AG04450 (cell line): ENCODE data around the gene ZDHHC17. TPM values are rescaled to one million over a fixed set of nuclear protein-coding genes. Genes with fewer than 3 reads are reported as not detected.

ENCODE experiments used
- CTCF ChIA-PET: fragments of 300-600, 350-600 bp; formaldehyde crosslinking; extraction: SDS; loops from one replicate; lab custom pipeline; 2022; ENCODE audit warnings: antibody characterized with exemption, inconsistent platforms; lab: Charles Lee
- POLR2A ChIA-PET: fragments of 350-600 bp; formaldehyde crosslinking; extraction: SDS; loops from one replicate; lab custom pipeline; 2021; ENCODE audit warnings: antibody characterized with exemption, inconsistent platforms; lab: Yijun Ruan, JAX
- DNase-seq: peaks from one replicate; pipeline ENCODE4 v3.0.0-alpha.2; 2011; ENCODE audit warnings: low read depth, low spot score
- H3K27ac ChIP-seq: one replicate; pipeline ENCODE4 v1.5.1; 2012; ENCODE audit warnings: low read depth, low read length, control low read depth
- H3K27me3 ChIP-seq: one replicate; pipeline ENCODE4 v1.6.0; 2012; ENCODE audit warnings: low read length; ENCODE audit not compliant: control insufficient read depth, insufficient read depth
- H3K4me3 ChIP-seq: 2 replicates; pipeline ENCODE4 v1.5.1; 2011; ENCODE audit warnings: mild to moderate bottlenecking, low read depth, low read length, control low read depth
- H3K9me3 ChIP-seq: 2 replicates; pipeline ENCODE4 v1.5.1; 2012; ENCODE audit warnings: low read length; ENCODE audit not compliant: control insufficient read depth, insufficient read depth
- polyA plus RNA-seq: library from polyadenylated mRNA; depleted of rRNA; stranded (reverse); fragments of >200 nt; gene quantifications from 2 replicates; pipeline ENCODE4 v1.2.3, GENCODE V29; 2011
- TF ChIP-seq, protein P1 (sequence below): IDR thresholded peaks from 2 replicates; pipeline ENCODE4 v1.5.1; 2011; ENCODE audit warnings: low read depth, low read length, control low read depth, inconsistent platforms

Gene ZDHHC17
- polyA plus RNA-seq, 1 experiment: 48.1 TPM

DNA sequence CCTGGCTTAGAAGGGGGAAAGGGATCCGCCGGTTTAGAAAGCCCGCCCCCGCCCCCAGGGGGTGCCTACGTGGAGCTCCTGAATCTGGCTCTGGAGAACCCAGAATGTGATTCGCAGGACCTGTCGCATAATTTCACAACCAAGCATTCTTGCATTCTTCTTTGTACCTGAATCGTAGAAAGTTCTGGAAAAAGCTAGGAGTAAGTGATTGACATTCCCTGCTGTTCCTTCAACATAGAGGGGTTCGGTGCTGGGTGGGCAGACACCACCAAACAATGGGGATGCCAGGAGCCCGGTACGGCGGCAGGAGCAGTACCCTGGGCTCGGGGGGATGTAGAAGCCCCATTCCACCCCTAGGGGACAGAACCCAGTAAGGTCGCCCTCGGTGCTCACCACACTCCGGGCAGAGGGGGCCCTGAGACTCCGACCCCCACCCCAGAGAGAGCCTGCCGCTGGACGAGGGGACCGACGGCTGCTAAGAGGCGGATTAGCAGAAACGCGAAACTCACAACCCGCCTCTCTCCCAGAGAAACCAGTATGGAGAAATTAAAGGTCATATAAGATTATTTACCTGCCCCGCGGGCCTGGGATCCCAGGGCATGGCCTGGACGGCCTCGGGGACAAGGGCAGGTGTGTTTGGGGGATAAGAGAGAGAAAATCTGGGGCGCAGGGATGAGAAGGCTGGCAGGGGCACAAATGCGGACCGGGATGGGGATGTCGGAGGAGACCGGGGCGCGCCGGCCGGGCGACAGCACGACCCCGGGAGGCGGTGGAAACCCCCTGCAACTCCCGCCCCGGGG is 114.4 kb downstream of the ZDHHC17 start:
- POLR2A ChIA-PET: interaction anchor here (0.5 to 1.8 kb wide), 9 partner anchors 8 to 110 kb away, joined by 3 to 14 read pairs (median 4); no protein-coding TSS in a partner anchor
- TF ChIP-seq, protein P1, sequence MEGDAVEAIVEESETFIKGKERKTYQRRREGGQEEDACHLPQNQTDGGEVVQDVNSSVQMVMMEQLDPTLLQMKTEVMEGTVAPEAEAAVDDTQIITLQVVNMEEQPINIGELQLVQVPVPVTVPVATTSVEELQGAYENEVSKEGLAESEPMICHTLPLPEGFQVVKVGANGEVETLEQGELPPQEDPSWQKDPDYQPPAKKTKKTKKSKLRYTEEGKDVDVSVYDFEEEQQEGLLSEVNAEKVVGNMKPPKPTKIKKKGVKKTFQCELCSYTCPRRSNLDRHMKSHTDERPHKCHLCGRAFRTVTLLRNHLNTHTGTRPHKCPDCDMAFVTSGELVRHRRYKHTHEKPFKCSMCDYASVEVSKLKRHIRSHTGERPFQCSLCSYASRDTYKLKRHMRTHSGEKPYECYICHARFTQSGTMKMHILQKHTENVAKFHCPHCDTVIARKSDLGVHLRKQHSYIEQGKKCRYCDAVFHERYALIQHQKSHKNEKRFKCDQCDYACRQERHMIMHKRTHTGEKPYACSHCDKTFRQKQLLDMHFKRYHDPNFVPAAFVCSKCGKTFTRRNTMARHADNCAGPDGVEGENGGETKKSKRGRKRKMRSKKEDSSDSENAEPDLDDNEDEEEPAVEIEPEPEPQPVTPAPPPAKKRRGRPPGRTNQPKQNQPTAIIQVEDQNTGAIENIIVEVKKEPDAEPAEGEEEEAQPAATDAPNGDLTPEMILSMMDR: peak; percentile 21
- Histone ChIP-seq H3K9me3 (no peaks in the 10 kb centered on the region; the same call in 1 of the 2 replicates), H3K27me3 (no peaks in the 10 kb centered on the region), H3K27ac (no peak overlapping the region), H3K4me3 (peak overlapping the region; percentile 76)
- no peak for DNase-seq
- CTCF ChIA-PET: interaction anchor here (0.8 to 4.0 kb wide), 5 partner anchors 12 to 132 kb away, joined by 3 to 41 read pairs (median 4); no protein-coding TSS in a partner anchor

DNA sequence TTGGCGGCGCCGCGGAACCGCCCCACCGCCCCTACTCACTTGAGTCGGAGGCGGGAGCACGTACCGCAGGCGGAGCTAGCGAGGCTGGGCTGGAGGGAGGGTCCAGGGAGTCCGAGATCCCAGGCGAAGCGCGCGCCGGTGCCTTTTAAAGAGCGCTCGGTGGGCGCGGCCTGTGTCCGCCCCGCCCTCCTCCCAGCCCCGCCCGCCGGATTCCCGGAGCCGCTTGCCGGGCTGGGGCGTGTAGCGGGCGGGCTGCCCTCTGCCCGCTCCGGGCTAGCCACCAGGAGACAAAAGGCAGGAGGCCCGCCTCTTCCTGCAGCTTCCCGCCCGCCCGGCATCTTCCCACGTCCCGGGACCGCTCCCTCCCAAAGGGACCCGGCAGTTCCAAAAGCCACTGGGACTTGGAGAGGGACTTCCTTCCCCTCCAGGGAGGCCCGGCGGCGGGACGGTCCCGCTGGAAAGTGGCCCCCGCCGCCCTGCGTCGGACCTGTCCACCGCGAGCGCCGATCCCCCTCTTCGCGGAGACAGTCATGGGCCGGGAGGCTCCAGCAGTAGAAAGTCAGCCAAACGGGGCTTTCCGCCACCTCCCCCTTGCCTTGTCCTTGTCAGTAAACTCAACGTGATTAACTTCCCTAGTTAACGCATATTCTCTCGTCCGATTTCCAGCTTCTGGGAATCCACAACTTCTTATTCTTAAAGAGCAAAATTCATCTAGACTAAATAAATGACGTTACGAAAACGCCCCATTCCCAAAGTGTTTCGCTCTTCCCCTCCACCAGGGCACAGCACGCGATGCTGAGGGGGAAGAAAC is 115.2 kb downstream of the ZDHHC17 start, which contains the start of gene CSRP2:
Gene CSRP2, minus strand, starts transcription at position 121 of the 811 bp plus-strand sequence. CDS start 12,759 bp downstream, outside the sequence.
- H3K27ac ChIP-seq: peak within 1 kb of the TSS; percentile 94
- no peaks in the 10 kb centered on the region; the same call in 1 of the 2 replicates for H3K9me3 ChIP-seq
- no peaks in the 10 kb centered on the region for H3K27me3 ChIP-seq
- TF ChIP-seq, protein P1: peak; percentile 43
- ChIA-PET CTCF (interaction anchor here (0.8 to 4.0 kb wide), 8 partner anchors 9 to 133 kb away, joined by 3 to 41 read pairs (median 3); no protein-coding TSS in a partner anchor), POLR2A (interaction anchor here (0.6 to 1.8 kb wide), 8 partner anchors 9 to 115 kb away, joined by 3 to 14 read pairs (median 4); partner anchors contain the start of gene ZDHHC17)
- H3K4me3 ChIP-seq: peak within 1 kb of the TSS; percentile 76
- DNase-seq: peak; percentile 73

DNA sequence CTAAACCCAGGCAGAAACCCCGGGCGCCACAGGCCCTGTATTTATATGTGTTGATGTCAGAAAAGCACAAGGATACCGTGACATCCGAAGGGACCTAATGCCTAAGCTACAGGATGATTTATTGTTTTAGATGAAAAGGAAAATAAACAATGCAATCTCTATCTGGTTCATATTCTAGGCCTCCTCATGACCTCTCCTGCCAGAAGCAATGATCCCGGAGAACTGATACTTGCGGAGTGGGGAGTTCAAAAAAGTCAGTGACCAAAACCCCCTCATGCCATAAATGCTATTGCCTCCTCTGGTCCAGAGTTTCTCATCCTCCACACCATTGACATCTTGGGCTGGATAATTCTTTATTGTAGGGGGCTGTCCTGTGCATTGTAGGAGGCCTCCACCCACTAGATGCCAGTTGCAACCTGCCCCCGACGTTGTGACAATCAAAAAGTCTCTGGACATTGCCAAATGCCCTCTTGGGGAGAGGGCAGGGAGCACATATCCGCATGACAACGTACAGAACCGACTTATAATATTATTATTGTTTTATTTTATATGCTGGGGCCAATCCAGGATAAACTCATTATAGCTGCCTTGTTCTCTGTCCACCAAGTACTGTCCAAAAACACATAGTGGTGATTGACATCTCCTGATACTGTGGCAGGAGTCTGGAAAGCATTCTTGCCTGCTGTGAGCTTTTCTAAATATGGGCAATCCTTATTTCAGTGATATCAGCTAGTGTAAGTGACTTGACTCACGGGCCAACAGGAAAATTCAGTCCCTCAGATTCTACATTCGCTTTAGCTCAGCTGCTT is 116.0 kb downstream of the ZDHHC17 start:
- no peaks in the 10 kb centered on the region; the same call in 1 of the 2 replicates for H3K9me3 ChIP-seq
- H3K27me3 ChIP-seq: no peaks in the 10 kb centered on the region
- TF ChIP-seq, protein P1: no peak
- H3K27ac ChIP-seq: peak overlapping the region; percentile 94
- CTCF ChIA-PET: interaction anchor here (1.0 to 4.0 kb wide), 7 partner anchors 10 to 133 kb away, joined by 3 to 41 read pairs (median 3); no protein-coding TSS in a partner anchor
- peak overlapping the region; percentile 76 for H3K4me3 ChIP-seq
- DNase-seq: no peak
- POLR2A ChIA-PET: interaction anchor here (1.0 to 1.8 kb wide), 5 partner anchors 9 to 131 kb away, joined by 3 to 14 read pairs (median 4); partner anchors contain the start of gene ZDHHC17

DNA sequence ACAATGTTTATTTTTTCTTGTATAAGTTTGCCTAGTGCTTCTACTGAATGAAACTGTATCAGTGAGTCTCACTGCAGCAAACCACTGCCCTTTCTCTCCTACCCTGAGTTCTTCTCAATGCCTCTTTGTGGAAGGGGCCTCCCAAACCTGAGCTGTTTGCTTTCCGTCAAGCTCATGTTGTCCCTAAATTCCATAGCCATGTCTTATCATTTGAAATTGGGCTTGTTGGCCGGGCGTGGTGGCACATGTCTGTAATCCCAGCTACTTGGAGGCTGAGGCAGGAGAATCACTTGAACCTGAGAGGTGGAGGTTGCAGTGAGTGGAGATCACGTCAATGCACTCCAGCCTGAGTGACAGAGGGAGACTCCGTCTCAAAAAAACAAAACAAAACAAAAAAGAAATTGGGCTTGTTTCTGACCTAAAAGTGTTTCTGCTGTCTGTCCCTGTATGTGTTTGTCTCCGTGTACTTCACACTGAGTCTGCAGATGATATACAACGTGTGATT is 116.7 kb downstream of the ZDHHC17 start:
- Histone ChIP-seq H3K27me3 (no peaks in the 10 kb centered on the region), H3K27ac (peak overlapping the region; percentile 12), H3K9me3 (no peaks in the 10 kb centered on the region; the same call in 1 of the 2 replicates), H3K4me3 (no peak overlapping the region)
- CTCF ChIA-PET: interaction anchor here (1.5 to 4.0 kb wide), 2 partner anchors 45 to 130 kb away, joined by 3 to 41 read pairs; no protein-coding TSS in a partner anchor
- POLR2A ChIA-PET: interaction anchor here (1.1 to 1.2 kb wide), 2 partner anchors 117 to 130 kb away, joined by 3 read pairs; partner anchors contain the start of gene ZDHHC17
- TF ChIP-seq, protein P1: no peak
- no peak for DNase-seq
